ENCODE measurements around the gene RAB3A. TPM values are rescaled to one million over a fixed set of nuclear protein-coding genes. Genes with fewer than 3 reads are reported as not detected.

RAB3A gene
- total RNA-seq (10 to 100 TPM; 23.1 to 41.5 (median 29.5) TPM), polyA plus RNA-seq (29.1 TPM)
- long read RNA-seq, donor 1, transcript RAB3A-201 (5 exons, 1,528 nt): major isoform, 27 of 34 reads
- long read RNA-seq, donor 1, partial matches to known transcripts: 3 of 34 reads
- long read RNA-seq, donor 1, other reads (novel, unspliced or antisense): 0 of 34 reads
- long read RNA-seq, donor 2, transcript RAB3A-201 (5 exons, 1,528 nt): major isoform, 15 of 20 reads
- long read RNA-seq, donor 2, partial matches to known transcripts: 1 of 20 reads
- long read RNA-seq, donor 2, other reads (novel, unspliced or antisense): 1 of 20 reads
- long read RNA-seq, donor 3, transcript RAB3A-201 (5 exons, 1,528 nt): major isoform, 7 of 7 reads
- long read RNA-seq, donor 3, partial matches to known transcripts: 0 of 7 reads
- long read RNA-seq, donor 3, other reads (novel, unspliced or antisense): 0 of 7 reads
- long read RNA-seq, donor 4, transcript RAB3A-201 (5 exons, 1,528 nt): major isoform, 16 of 25 reads
- long read RNA-seq, donor 4, transcript RAB3A-202 (4 exons, 1,253 nt): minor isoform, 6 of 25 reads
- long read RNA-seq, donor 4, partial matches to known transcripts: 0 of 25 reads
- long read RNA-seq, donor 4, other reads (novel, unspliced or antisense): 3 of 25 reads

- intact Hi-C loops (cut with DNase I): loop anchor here in 3 of 4 donors (10.0 kb wide), 2 partner anchors 121 to 211 kb away; partner anchors contain the start of genes SSBP4 (in 2 of the 3) and LSM4 (in 1 of the 3)
- Histone ChIP-seq H3K9me3 (ENCODE audit: control insufficient read depth, low read length) (no peaks in the 10 kb centered on the region), H3K27ac (ENCODE audit: low read length) (peak within 1 kb of the TSS; percentile 95), H3K27me3 (ENCODE audit: control insufficient read depth, insufficient read depth) (no peaks in the 10 kb centered on the region), H3K4me3 (ENCODE audit: low read length) (peak within 1 kb of the TSS; percentile 71), H3K4me1 (ENCODE audit: control insufficient read depth, insufficient read depth, low read length) (peaks cover 5% of the 10 kb centered on the region)
- WGBS: under 1% methylated on average over 50 of the region's 50 CpGs
- peak; percentile 100 for DNase-seq
- peak; percentile 96 for ATAC-seq
Measured at GRCh38 chr19:18203863-18204393, at the start of gene RAB3A. TSS of gene RAB3A (minus strand) at chr19:18204042. CDS start at chr19:18202740, 1,302 bp downstream.

GRCh38 chr19:18253130-18253529, 49.3 kb upstream of the RAB3A start:
- DNase-seq (no peak), ATAC-seq (no peak)
- Histone ChIP-seq H3K4me1 (ENCODE audit: control insufficient read depth, insufficient read depth, low read length) (no peaks in the 10 kb centered on the region), H3K9me3 (ENCODE audit: control insufficient read depth, low read length) (no peaks in the 10 kb centered on the region), H3K27me3 (ENCODE audit: control insufficient read depth, insufficient read depth) (no peaks in the 10 kb centered on the region), H3K27ac (ENCODE audit: low read length) (no peak overlapping the region), H3K4me3 (ENCODE audit: low read length) (no peak overlapping the region)
- WGBS: 86% methylated on average over 4 of the region's 4 CpGs
- intact Hi-C loops (cut with DNase I): loop anchor here in 3 of 4 donors (5.0 kb wide), 3 partner anchors 41 to 141 kb away; no protein-coding TSS in a partner anchor

- H3K9me3 ChIP-seq (ENCODE audit: control insufficient read depth, low read length): no peaks in the 10 kb centered on the region
- no peak for DNase-seq
- no peaks in the 10 kb centered on the region for H3K27me3 ChIP-seq (ENCODE audit: control insufficient read depth, insufficient read depth)
- intact Hi-C loops (cut with DNase I): loop anchor here in 3 of 4 donors (5.0 kb wide), 3 partner anchors 40 to 140 kb away; no protein-coding TSS in a partner anchor
- 70% methylated on average over 7 of the region's 7 CpGs for WGBS
- no peaks in the 10 kb centered on the region for H3K4me1 ChIP-seq (ENCODE audit: control insufficient read depth, insufficient read depth, low read length)
- ATAC-seq: no peak
- H3K4me3 ChIP-seq (ENCODE audit: low read length): no peak overlapping the region
- no peak overlapping the region for H3K27ac ChIP-seq (ENCODE audit: low read length)
Measured at GRCh38 chr19:18252370-18252717, 48.5 kb upstream of the RAB3A start.

- DNase-seq (peak; percentile 66 to 83 (median 83)), ATAC-seq (peak; percentile 62 to 66)
- Histone ChIP-seq H3K27ac (ENCODE audit: low read length) (no peak overlapping the region), H3K4me3 (ENCODE audit: low read length) (no peak overlapping the region), H3K9me3 (ENCODE audit: control insufficient read depth, low read length) (no peaks in the 10 kb centered on the region), H3K4me1 (ENCODE audit: control insufficient read depth, insufficient read depth, low read length) (no peaks in the 10 kb centered on the region), H3K27me3 (ENCODE audit: control insufficient read depth, insufficient read depth) (no peaks in the 10 kb centered on the region)
- intact Hi-C loops (cut with DNase I): loop anchor here in 3 of 4 donors (2.0 to 5.0 kb wide), 4 partner anchors 39 to 139 kb away; no protein-coding TSS in a partner anchor
- WGBS: 19% methylated on average over 23 of the region's 23 CpGs
Measured at GRCh38 chr19:18251587-18252369, 47.9 kb upstream of the RAB3A start.

GRCh38 chr19:18249834-18250233, 46.0 kb upstream of the RAB3A start:
- Histone ChIP-seq H3K27me3 (ENCODE audit: control insufficient read depth, insufficient read depth) (no peaks in the 10 kb centered on the region), H3K4me1 (ENCODE audit: control insufficient read depth, insufficient read depth, low read length) (no peaks in the 10 kb centered on the region), H3K4me3 (ENCODE audit: low read length) (no peak overlapping the region), H3K27ac (ENCODE audit: low read length) (no peak overlapping the region), H3K9me3 (ENCODE audit: control insufficient read depth, low read length) (no peaks in the 10 kb centered on the region)
- 92% methylated on average over 5 of the region's 5 CpGs for WGBS
- ATAC-seq: no peak
- intact Hi-C loops (cut with DNase I): loop anchor here (2.0 to 5.0 kb wide), 4 partner anchors 38 to 138 kb away; no protein-coding TSS in a partner anchor
- no peak for DNase-seq

- no peak overlapping the region for H3K27ac ChIP-seq (ENCODE audit: low read length)
- 70% methylated on average over 7 of the region's 7 CpGs for WGBS
- H3K4me3 ChIP-seq (ENCODE audit: low read length): no peak overlapping the region
- ATAC-seq: no peak
- no peak for DNase-seq
- no peaks in the 10 kb centered on the region for H3K27me3 ChIP-seq (ENCODE audit: control insufficient read depth, insufficient read depth)
- H3K9me3 ChIP-seq (ENCODE audit: control insufficient read depth, low read length): no peaks in the 10 kb centered on the region
- no peaks in the 10 kb centered on the region for H3K4me1 ChIP-seq (ENCODE audit: control insufficient read depth, insufficient read depth, low read length)
- intact Hi-C loops (cut with DNase I): loop anchor here in 1 of 4 donors (5.0 kb wide), 1 partner anchor 33 kb away; no protein-coding TSS in a partner anchor
Measured at GRCh38 chr19:18245297-18245696, 41.5 kb upstream of the RAB3A start.

GRCh38 chr19:18239303-18239702, 35.5 kb upstream of the RAB3A start:
- peak in 1 of 3 donors; percentile 29 for DNase-seq
- intact Hi-C loops (cut with DNase I): no loop called here
- Histone ChIP-seq H3K4me1 (ENCODE audit: control insufficient read depth, insufficient read depth, low read length) (no peaks in the 10 kb centered on the region), H3K27me3 (ENCODE audit: control insufficient read depth, insufficient read depth) (no peaks in the 10 kb centered on the region), H3K4me3 (ENCODE audit: low read length) (no peak overlapping the region), H3K27ac (ENCODE audit: low read length) (no peak overlapping the region), H3K9me3 (ENCODE audit: control insufficient read depth, low read length) (no peaks in the 10 kb centered on the region)
- ATAC-seq: no peak
- 29% methylated on average over 12 of the region's 12 CpGs for WGBS

- WGBS: 30% methylated on average over 6 of the region's 6 CpGs
- ATAC-seq (no peak), DNase-seq (no peak)
- Histone ChIP-seq H3K4me1 (ENCODE audit: control insufficient read depth, insufficient read depth, low read length) (no peaks in the 10 kb centered on the region), H3K27ac (ENCODE audit: low read length) (no peak overlapping the region), H3K9me3 (ENCODE audit: control insufficient read depth, low read length) (peaks cover 4% of the 10 kb centered on the region), H3K4me3 (ENCODE audit: low read length) (no peak overlapping the region), H3K27me3 (ENCODE audit: control insufficient read depth, insufficient read depth) (no peaks in the 10 kb centered on the region)
- intact Hi-C loops (cut with DNase I): no loop called here
Measured at GRCh38 chr19:18234194-18234593, 30.4 kb upstream of the RAB3A start.

- Histone ChIP-seq H3K27ac (ENCODE audit: low read length) (no peak overlapping the region), H3K9me3 (ENCODE audit: control insufficient read depth, low read length) (peaks cover 4% of the 10 kb centered on the region), H3K4me1 (ENCODE audit: control insufficient read depth, insufficient read depth, low read length) (no peaks in the 10 kb centered on the region), H3K4me3 (ENCODE audit: low read length) (no peak overlapping the region), H3K27me3 (ENCODE audit: control insufficient read depth, insufficient read depth) (no peaks in the 10 kb centered on the region)
- 19% methylated on average over 37 of the region's 37 CpGs for WGBS
- intact Hi-C loops (cut with DNase I): no loop called here
- DNase-seq (peak in 2 of 3 donors; percentile 68 to 73), ATAC-seq (peak; percentile 24 to 49)
Measured at GRCh38 chr19:18233224-18233825, 29.5 kb upstream of the RAB3A start.

GRCh38 chr19:18232540-18233223, 28.8 kb upstream of the RAB3A start:
- no peaks in the 10 kb centered on the region for H3K27me3 ChIP-seq (ENCODE audit: control insufficient read depth, insufficient read depth)
- 5% methylated on average over 46 of the region's 46 CpGs for WGBS

More at GRCh38 chr19:18232540-18233223, 28.8 kb upstream of the RAB3A start:
- Histone ChIP-seq H3K27ac (ENCODE audit: low read length) (no peak overlapping the region), H3K9me3 (ENCODE audit: control insufficient read depth, low read length) (peaks cover 4% of the 10 kb centered on the region), H3K4me1 (ENCODE audit: control insufficient read depth, insufficient read depth, low read length) (no peaks in the 10 kb centered on the region), H3K4me3 (ENCODE audit: low read length) (no peak overlapping the region)
- intact Hi-C loops (cut with DNase I): no loop called here
- DNase-seq: no peak
- ATAC-seq: no peak

Measured in right cardiac atrium (tissue), 5 donors.